ENCODE results near the gene CSNK2B.
"Not testable (repeated sequence)": the region's sequence is repeated elsewhere in the genome, so short reads cannot be mapped to it uniquely, and the experiment has no call there.

Gene CSNK2B

GRCh38 chr6:31705931-31706330 is 40.1 kb downstream of the CSNK2B start:
- no peak for DNase-seq
- in situ Hi-C loops (cut with MboI; ENCODE audit: low pct_unique_long_range_greater_than_20kb, low sequenced_read_pairs) = no loop called here

GRCh38 chr6:31706599-31706998 is 40.7 kb downstream of the CSNK2B start, which contains the start of gene LY6G6F:
LY6G6F (plus strand) TSS chr6:31706866; CDS start chr6:31706907, 41 bp downstream.
- in situ Hi-C loops (cut with MboI; ENCODE audit: low pct_unique_long_range_greater_than_20kb, low sequenced_read_pairs) = no loop called here
- no peak for DNase-seq

- no peak for DNase-seq
- in situ Hi-C loops (cut with MboI; ENCODE audit: low pct_unique_long_range_greater_than_20kb, low sequenced_read_pairs) = no loop called here
Measured at GRCh38 chr6:31707701-31708100, 41.8 kb downstream of the CSNK2B start.

- DNase-seq = no peak
- in situ Hi-C loops (cut with MboI; ENCODE audit: low pct_unique_long_range_greater_than_20kb, low sequenced_read_pairs) = no loop called here
Measured at GRCh38 chr6:31708224-31708623, 42.3 kb downstream of the CSNK2B start.

- DNase-seq; in situ Hi-C loops (cut with MboI; ENCODE audit: low pct_unique_long_range_greater_than_20kb, low sequenced_read_pairs): not testable (repeated sequence)
Measured at GRCh38 chr6:31709157-31709556, 43.3 kb downstream of the CSNK2B start.

GRCh38 chr6:31710523-31711219 is 44.8 kb downstream of the CSNK2B start:
- DNase-seq = no peak
- in situ Hi-C loops (cut with MboI; ENCODE audit: low pct_unique_long_range_greater_than_20kb, low sequenced_read_pairs) = no loop called here

GRCh38 chr6:31711233-31711632 is 45.4 kb downstream of the CSNK2B start:
- DNase-seq = peak; percentile 26

GRCh38 chr6:31712296-31712695 is 46.4 kb downstream of the CSNK2B start:
- no peak for DNase-seq
- in situ Hi-C loops (cut with MboI; ENCODE audit: low pct_unique_long_range_greater_than_20kb, low sequenced_read_pairs) = no loop called here

More at GRCh38 chr6:31711233-31711632, 45.4 kb downstream of the CSNK2B start:
- in situ Hi-C loops (cut with MboI; ENCODE audit: low pct_unique_long_range_greater_than_20kb, low sequenced_read_pairs) = no loop called here

GRCh38 chr6:31713465-31713864 is 47.6 kb downstream of the CSNK2B start:
- no peak for DNase-seq
- in situ Hi-C loops (cut with MboI; ENCODE audit: low pct_unique_long_range_greater_than_20kb, low sequenced_read_pairs) = no loop called here

GRCh38 chr6:31713991-31714684 is 48.3 kb downstream of the CSNK2B start:
- in situ Hi-C loops (cut with MboI; ENCODE audit: low pct_unique_long_range_greater_than_20kb, low sequenced_read_pairs) = no loop called here

GRCh38 chr6:31715022-31715958 is 49.4 kb downstream of the CSNK2B start, which contains the start of gene LY6G6D:
LY6G6D (plus strand) TSS chr6:31715348; CDS start chr6:31715356, 8 bp downstream.
- DNase-seq = no peak
- in situ Hi-C loops (cut with MboI; ENCODE audit: low pct_unique_long_range_greater_than_20kb, low sequenced_read_pairs) = no loop called here

More at GRCh38 chr6:31713991-31714684, 48.3 kb downstream of the CSNK2B start:
- DNase-seq = no peak

- no peak for DNase-seq
- in situ Hi-C loops (cut with MboI; ENCODE audit: low pct_unique_long_range_greater_than_20kb, low sequenced_read_pairs) = no loop called here
Measured at GRCh38 chr6:31717499-31718222, 51.8 kb downstream of the CSNK2B start.

GRCh38 chr6:31718265-31718664 is 52.4 kb downstream of the CSNK2B start:
- no peak for DNase-seq
- in situ Hi-C loops (cut with MboI; ENCODE audit: low pct_unique_long_range_greater_than_20kb, low sequenced_read_pairs) = no loop called here

GRCh38 chr6:31719001-31719400 is 53.1 kb downstream of the CSNK2B start:
- DNase-seq = no peak
- in situ Hi-C loops (cut with MboI; ENCODE audit: low pct_unique_long_range_greater_than_20kb, low sequenced_read_pairs) = no loop called here

All from KBM-7 (cell line).